Measurements from ENCODE around the gene VAMP8. TPM values are rescaled to one million over a fixed set of nuclear protein-coding genes. Genes with fewer than 3 reads are reported as not detected.
"Not testable (repeated sequence)": the region's sequence is repeated elsewhere in the genome, so short reads cannot be mapped to it uniquely, and the experiment has no call there.

The VAMP8 gene
- total and polyA plus RNA-seq, 4 experiments from 2014 or later: 98.5 to 612 (median 254) TPM

- Mint-ChIP-seq H3K4me3 (peak overlapping the region in 4 of 8 donors; percentile 62 to 92 (median 90)), H3K4me1 (peaks cover 17 to 58% (median 40%) of the 10 kb centered on the region in 4 donors)
- CTCF ChIA-PET (ENCODE audit: partially characterized antibody): interaction anchor here (0.7 to 1.6 kb wide), 4 partner anchors 8 to 43 kb away, joined by 3 to 4 read pairs (median 4); partner anchors contain the start of gene C2orf68
Observed at GRCh38 chr2:85604133-85604444, 26.7 kb downstream of the VAMP8 start.

GRCh38 chr2:85604568-85605339 lies 27.4 kb downstream of the VAMP8 start:
- no peak overlapping the region for H3K27ac ChIP-seq (ENCODE audit: low read depth, low read length)
- H3K9me3 ChIP-seq (ENCODE audit: control insufficient read depth in 1 of 2, low read length in 2 of 2): no peaks in the 10 kb centered on the region
- H3K9me3 Mint-ChIP-seq: peaks cover 0 to 2% (median 0%) of the 10 kb centered on the region in 8 donors
- H3K27me3 ChIP-seq (ENCODE audit: insufficient read depth, low read length): no peaks in the 10 kb centered on the region
- CTCF ChIA-PET (ENCODE audit: partially characterized antibody): interaction anchor here (0.7 to 1.6 kb wide), 5 partner anchors 8 to 183 kb away, joined by 3 to 4 read pairs (median 3); no protein-coding TSS in a partner anchor
- H3K27ac Mint-ChIP-seq: peak overlapping the region in 4 of 7 donors; percentile 18 to 62 (median 27)
- intact Hi-C loops (cut with micrococcal nuclease): loop anchor here (5.0 kb wide), 1 partner anchor 838 kb away; the partner anchor contains the start of gene KDM3A
- no peaks in the 10 kb centered on the region for H3K27me3 Mint-ChIP-seq
- POLR2A ChIA-PET (ENCODE audit: partially characterized antibody): interaction anchor here (1.0 to 8.8 kb wide), 7 partner anchors 9 to 65 kb away, joined by 4 to 86 read pairs (median 8); partner anchors contain the start of genes C2orf68, MAT2A, RNF181 and USP39
- H3K4me1 ChIP-seq (ENCODE audit: insufficient read depth, low read length): peaks cover 28% of the 10 kb centered on the region
- H3K36me3 Mint-ChIP-seq: peaks cover 15 to 29% of the 10 kb centered on the region in 2 donors
- H3K4me1 Mint-ChIP-seq: peaks cover 19 to 61% (median 43%) of the 10 kb centered on the region in 4 donors
- DNase-seq: no peak
- H3K4me3 Mint-ChIP-seq: peak overlapping the region in 6 of 8 donors; percentile 12 to 43 (median 28)
- peaks cover 13% of the 10 kb centered on the region for H3K36me3 ChIP-seq (ENCODE audit: insufficient read depth, low read length)
- no peak overlapping the region for H3K4me3 ChIP-seq (ENCODE audit: low read length in 2 of 2)

More at GRCh38 chr2:85604133-85604444, 26.7 kb downstream of the VAMP8 start:
- not testable (repeated sequence) for H3K9me3 Mint-ChIP-seq; H3K27me3 Mint-ChIP-seq; H3K27ac ChIP-seq (ENCODE audit: low read depth, low read length); H3K9me3 ChIP-seq (ENCODE audit: control insufficient read depth in 1 of 2, low read length in 2 of 2); H3K27me3 ChIP-seq (ENCODE audit: insufficient read depth, low read length); DNase-seq; H3K4me3 ChIP-seq (ENCODE audit: low read length in 2 of 2)
- peaks cover 18% of the 10 kb centered on the region for H3K36me3 ChIP-seq (ENCODE audit: insufficient read depth, low read length)
- peaks cover 28% of the 10 kb centered on the region for H3K4me1 ChIP-seq (ENCODE audit: insufficient read depth, low read length)
- Mint-ChIP-seq H3K36me3 (peaks cover 11 to 30% of the 10 kb centered on the region in 2 donors), H3K27ac (peak overlapping the region in 3 of 7 donors; percentile 35 to 65 (median 62))
- intact Hi-C loops (cut with micrococcal nuclease): loop anchor here (5.0 kb wide), 1 partner anchor 838 kb away; the partner anchor contains the start of gene KDM3A
- POLR2A ChIA-PET (ENCODE audit: partially characterized antibody): interaction anchor here (1.7 to 8.8 kb wide), 8 partner anchors 8 to 65 kb away, joined by 6 to 86 read pairs (median 12); partner anchors contain the start of genes C2orf68, GGCX, MAT2A and RNF181

GRCh38 chr2:85605406-85606115 lies 28.2 kb downstream of the VAMP8 start:
- no peak overlapping the region for H3K4me3 ChIP-seq (ENCODE audit: low read length in 2 of 2)
- H3K27me3 ChIP-seq (ENCODE audit: insufficient read depth, low read length): no peaks in the 10 kb centered on the region
- no peaks in the 10 kb centered on the region for H3K9me3 ChIP-seq (ENCODE audit: control insufficient read depth in 1 of 2, low read length in 2 of 2)
- Mint-ChIP-seq H3K27ac (peak overlapping the region in 3 of 7 donors; percentile 35 to 75 (median 43)), H3K9me3 (peaks cover 0 to 2% (median 0%) of the 10 kb centered on the region in 8 donors), H3K36me3 (peaks cover 15 to 34% of the 10 kb centered on the region in 2 donors), H3K27me3 (no peaks in the 10 kb centered on the region), H3K4me1 (peaks cover 23 to 67% (median 46%) of the 10 kb centered on the region in 4 donors), H3K4me3 (peak overlapping the region in 1 of 8 donors; percentile 30)
- DNase-seq: no peak
- H3K27ac ChIP-seq (ENCODE audit: low read depth, low read length): no peak overlapping the region
- ChIA-PET CTCF (ENCODE audit: partially characterized antibody) (interaction anchor here (0.7 to 2.0 kb wide), 5 partner anchors 10 to 184 kb away, joined by 3 to 5 read pairs (median 3); no protein-coding TSS in a partner anchor), POLR2A (ENCODE audit: partially characterized antibody) (interaction anchor here (1.0 to 8.8 kb wide), 7 partner anchors 9 to 66 kb away, joined by 3 to 86 read pairs (median 8); partner anchors contain the start of genes C2orf68, MAT2A, RNF181 and USP39)
- intact Hi-C loops (cut with micrococcal nuclease): no loop called here
- peaks cover 13% of the 10 kb centered on the region for H3K36me3 ChIP-seq (ENCODE audit: insufficient read depth, low read length)
- peaks cover 36% of the 10 kb centered on the region for H3K4me1 ChIP-seq (ENCODE audit: insufficient read depth, low read length)

- H3K4me3 ChIP-seq (ENCODE audit: low read length in 2 of 2): no peak overlapping the region
- H3K4me1 ChIP-seq (ENCODE audit: insufficient read depth, low read length): peaks cover 41% of the 10 kb centered on the region
- peaks cover 0 to 2% (median 0%) of the 10 kb centered on the region in 8 donors for H3K9me3 Mint-ChIP-seq
- no peaks in the 10 kb centered on the region for H3K27me3 ChIP-seq (ENCODE audit: insufficient read depth, low read length)
- ChIA-PET CTCF (ENCODE audit: partially characterized antibody) (interaction anchor here (0.7 to 2.0 kb wide), 2 partner anchors 31 to 54 kb away, joined by 3 to 5 read pairs; no protein-coding TSS in a partner anchor), POLR2A (ENCODE audit: partially characterized antibody) (interaction anchor here (1.0 to 8.8 kb wide), 4 partner anchors 8 to 67 kb away, joined by 3 to 86 read pairs (median 22); partner anchors contain the start of genes C2orf68, MAT2A, RNF181 and USP39)
- H3K27ac ChIP-seq (ENCODE audit: low read depth, low read length): no peak overlapping the region
- intact Hi-C loops (cut with micrococcal nuclease): no loop called here
- peak overlapping the region in 1 of 7 donors; percentile 22 for H3K27ac Mint-ChIP-seq
- H3K36me3 Mint-ChIP-seq: peaks cover 15 to 34% of the 10 kb centered on the region in 2 donors
- H3K36me3 ChIP-seq (ENCODE audit: insufficient read depth, low read length): peaks cover 13% of the 10 kb centered on the region
- no peak for DNase-seq
- no peaks in the 10 kb centered on the region for H3K27me3 Mint-ChIP-seq
- H3K4me3 Mint-ChIP-seq: no peak overlapping the region
- no peaks in the 10 kb centered on the region for H3K9me3 ChIP-seq (ENCODE audit: control insufficient read depth in 1 of 2, low read length in 2 of 2)
- peaks cover 23 to 68% (median 44%) of the 10 kb centered on the region in 4 donors for H3K4me1 Mint-ChIP-seq
Observed at GRCh38 chr2:85606116-85606455, 28.7 kb downstream of the VAMP8 start.

GRCh38 chr2:85607268-85608215 lies 30.2 kb downstream of the VAMP8 start:
- H3K4me1 Mint-ChIP-seq: peaks cover 22 to 64% (median 44%) of the 10 kb centered on the region in 4 donors
- H3K36me3 Mint-ChIP-seq: peaks cover 15 to 40% of the 10 kb centered on the region in 2 donors
- CTCF ChIA-PET (ENCODE audit: partially characterized antibody): interaction anchor here (2.0 kb wide), 1 partner anchor 30 kb away, joined by 5 read pairs; no protein-coding TSS in a partner anchor
- no peaks in the 10 kb centered on the region for H3K27me3 Mint-ChIP-seq
- Histone ChIP-seq H3K4me1 (ENCODE audit: insufficient read depth, low read length) (peaks cover 40% of the 10 kb centered on the region), H3K4me3 (ENCODE audit: low read length in 2 of 2) (no peak overlapping the region), H3K27me3 (ENCODE audit: insufficient read depth, low read length) (no peaks in the 10 kb centered on the region), H3K36me3 (ENCODE audit: insufficient read depth, low read length) (peaks cover 13% of the 10 kb centered on the region), H3K27ac (ENCODE audit: low read depth, low read length) (no peak overlapping the region), H3K9me3 (ENCODE audit: control insufficient read depth in 1 of 2, low read length in 2 of 2) (no peaks in the 10 kb centered on the region)
- intact Hi-C loops (cut with micrococcal nuclease): no loop called here
- peak overlapping the region in 1 of 8 donors; percentile 63 for H3K4me3 Mint-ChIP-seq
- POLR2A ChIA-PET (ENCODE audit: partially characterized antibody): interaction anchor here (4.0 to 8.8 kb wide), 2 partner anchors 7 to 12 kb away, joined by 37 to 86 read pairs; partner anchors contain the start of genes C2orf68, RNF181 and USP39
- no peak for DNase-seq
- peak overlapping the region in 2 of 7 donors; percentile 43 to 67 for H3K27ac Mint-ChIP-seq
- H3K9me3 Mint-ChIP-seq: peaks cover 0 to 2% (median 0%) of the 10 kb centered on the region in 8 donors
